GM19025 (cell line): Measurements from ENCODE around the gene GNA15.
"Not testable (repeated sequence)": the region's sequence is repeated elsewhere in the genome, so short reads cannot be mapped to it uniquely, and the experiment has no call there.

Experiments
- ATAC-seq: cut with Tn5 transposase; IDR thresholded peaks from one replicate; pipeline ENCODE4 v1.9.1; 2021; ENCODE audit warnings: mild to moderate bottlenecking, low read depth, moderate library complexity; ENCODE audit not compliant: unreplicated experiment

Gene GNA15

DNA sequence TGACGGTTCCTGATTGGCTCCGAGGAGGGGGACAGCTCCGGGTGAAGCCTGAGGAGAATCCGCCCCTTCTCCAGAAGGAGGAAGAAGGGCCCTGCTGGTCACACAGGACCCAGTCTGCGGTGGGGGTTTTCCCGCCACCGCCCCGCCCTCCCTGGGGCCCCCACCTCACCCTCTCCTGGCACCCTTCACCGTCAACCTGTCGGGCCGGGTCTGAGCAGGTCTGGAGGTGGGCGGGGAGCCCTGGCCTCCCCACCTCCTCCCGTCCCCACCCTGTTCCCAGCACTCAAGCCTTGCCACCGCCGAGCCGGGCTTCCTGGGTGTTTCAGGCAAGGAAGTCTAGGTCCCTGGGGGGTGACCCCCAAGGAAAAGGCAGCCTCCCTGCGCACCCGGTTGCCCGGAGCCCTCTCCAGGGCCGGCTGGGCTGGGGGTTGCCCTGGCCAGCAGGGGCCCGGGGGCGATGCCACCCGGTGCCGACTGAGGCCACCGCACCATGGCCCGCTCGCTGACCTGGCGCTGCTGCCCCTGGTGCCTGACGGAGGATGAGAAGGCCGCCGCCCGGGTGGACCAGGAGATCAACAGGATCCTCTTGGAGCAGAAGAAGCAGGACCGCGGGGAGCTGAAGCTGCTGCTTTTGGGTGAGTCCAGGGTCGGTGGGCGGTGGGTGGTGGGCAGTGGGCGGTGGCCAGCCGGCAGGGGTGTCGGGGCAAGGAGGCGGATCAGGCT, at the start of gene GNA15:
Gene GNA15, plus strand, starts transcription at position 73 of the 723 bp plus-strand sequence. Its CDS starts 418 bp downstream, at position 491.
- ATAC-seq: no peak

GRCh38 chr19:3087769-3088168, 48.1 kb upstream of the GNA15 start:
- ATAC-seq: no peak

DNA sequence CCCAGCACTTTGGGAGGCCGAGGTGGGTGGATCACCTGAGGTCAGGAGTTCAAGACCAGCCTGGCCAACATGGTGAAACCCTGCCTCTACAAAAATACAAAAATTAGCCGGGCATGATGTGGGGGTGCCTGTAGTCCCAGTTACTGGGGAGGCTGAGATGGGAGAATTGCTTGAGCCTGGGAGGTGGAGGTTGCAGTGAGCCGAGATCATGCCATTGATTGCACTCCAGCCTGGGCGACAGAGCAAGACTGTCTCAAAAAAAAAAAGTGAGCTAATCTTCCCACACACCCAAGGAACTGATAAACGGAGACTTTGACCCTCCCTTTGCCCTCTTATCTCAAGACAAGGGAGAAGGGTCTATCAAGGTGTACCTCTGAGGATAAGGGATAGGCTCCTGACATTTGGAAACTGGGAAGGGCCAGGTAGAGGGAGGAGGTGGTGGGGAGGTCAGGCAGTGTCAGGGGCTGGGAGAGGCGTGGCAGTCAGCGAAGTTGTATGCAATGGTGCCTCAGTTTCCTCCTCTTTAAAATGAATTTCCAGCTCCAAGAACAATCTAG, 46.5 kb upstream of the GNA15 start:
- ATAC-seq: not testable (repeated sequence)

DNA sequence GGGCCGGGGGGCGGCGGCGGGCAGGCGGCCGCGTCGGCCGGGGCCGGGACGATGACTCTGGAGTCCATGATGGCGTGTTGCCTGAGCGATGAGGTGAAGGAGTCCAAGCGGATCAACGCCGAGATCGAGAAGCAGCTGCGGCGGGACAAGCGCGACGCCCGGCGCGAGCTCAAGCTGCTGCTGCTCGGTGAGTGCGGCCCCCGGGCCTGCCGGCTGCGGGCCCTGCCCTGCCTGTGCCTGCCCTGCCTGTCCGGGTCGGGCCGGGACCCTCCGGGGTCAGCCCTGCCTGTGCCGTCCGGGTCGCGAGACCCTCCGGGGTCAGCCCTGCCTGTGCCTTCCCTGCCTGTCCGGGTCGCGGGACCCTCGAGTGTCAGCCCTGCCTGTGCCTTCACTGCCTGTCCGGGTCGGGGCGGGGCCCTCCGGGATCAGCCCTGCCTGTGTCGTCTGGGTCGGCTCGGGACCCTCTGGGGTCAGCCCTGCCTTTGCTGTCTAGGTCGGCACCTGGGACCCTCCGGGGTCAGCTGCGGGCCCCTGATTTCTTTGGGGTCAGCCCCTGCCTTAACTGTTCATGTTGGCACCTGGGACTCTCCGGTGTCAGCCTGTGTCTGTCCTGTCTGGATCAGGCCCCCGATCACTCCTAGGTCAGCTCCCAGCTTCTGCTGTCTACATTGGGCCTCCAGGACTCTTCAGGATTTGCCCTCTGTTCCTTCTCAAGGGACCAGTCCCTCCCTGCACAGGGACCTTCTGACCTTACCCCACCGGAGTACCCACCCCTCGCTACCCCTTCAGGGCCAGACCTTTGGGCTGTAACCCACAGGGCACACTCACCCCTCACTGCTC, 41.0 kb upstream of the GNA15 start:
- ATAC-seq: no peak

GRCh38 chr19:3095441-3096191, 40.2 kb upstream of the GNA15 start:
- no peak for ATAC-seq

DNA sequence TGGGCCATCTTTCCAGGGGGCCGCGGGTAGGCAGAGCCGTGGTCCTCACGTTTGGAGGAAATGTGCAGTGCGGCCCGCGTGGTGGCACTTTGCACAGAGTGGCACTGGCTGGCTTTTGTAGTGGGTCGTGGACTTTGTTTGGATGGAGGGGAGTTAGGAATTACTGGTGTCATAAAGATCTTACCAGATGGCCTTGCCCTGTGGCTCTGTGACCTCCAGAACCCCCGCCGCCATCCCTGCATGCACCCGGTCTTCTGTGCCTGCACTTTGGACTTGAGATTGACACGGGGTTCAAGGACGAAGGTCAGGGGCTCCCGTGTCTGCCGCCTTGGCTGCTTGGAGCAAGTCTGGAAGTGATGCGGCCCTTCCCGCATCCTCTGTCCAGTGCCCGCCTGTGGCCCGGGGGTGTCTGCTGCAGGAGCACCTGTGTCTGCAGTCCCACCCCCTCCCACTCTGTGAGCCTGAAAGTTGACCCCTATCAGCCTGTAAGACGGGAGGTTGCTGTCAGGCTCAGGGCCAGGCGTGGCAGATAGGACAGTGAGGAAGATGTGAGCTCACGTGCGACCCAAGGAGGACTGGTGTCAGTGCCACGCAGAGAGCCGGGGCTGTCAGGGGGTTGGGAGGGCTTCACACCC, 39.4 kb upstream of the GNA15 start:
- no peak for ATAC-seq

DNA sequence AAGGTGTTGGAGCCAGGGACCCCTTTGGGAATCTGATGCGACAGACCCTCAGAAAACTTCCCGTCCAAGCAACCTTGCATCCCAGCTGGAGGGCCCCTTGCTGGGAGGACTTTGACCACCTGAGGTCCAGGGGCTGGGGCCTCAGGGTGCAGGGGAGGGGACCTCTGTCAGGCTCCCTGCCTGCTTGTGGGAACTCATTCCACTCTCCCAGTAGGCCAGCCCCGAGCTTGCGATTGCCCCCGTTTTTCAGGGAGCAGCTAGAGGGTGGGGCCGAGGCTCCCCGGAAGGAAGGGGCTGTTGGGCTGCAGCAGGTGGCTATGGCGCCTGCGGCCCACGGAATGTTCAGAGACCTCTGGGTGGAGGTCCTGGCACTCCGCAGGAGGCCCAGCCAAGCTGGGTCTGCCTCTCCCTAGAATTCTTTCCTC, 38.9 kb upstream of the GNA15 start:
- ATAC-seq: no peak

DNA sequence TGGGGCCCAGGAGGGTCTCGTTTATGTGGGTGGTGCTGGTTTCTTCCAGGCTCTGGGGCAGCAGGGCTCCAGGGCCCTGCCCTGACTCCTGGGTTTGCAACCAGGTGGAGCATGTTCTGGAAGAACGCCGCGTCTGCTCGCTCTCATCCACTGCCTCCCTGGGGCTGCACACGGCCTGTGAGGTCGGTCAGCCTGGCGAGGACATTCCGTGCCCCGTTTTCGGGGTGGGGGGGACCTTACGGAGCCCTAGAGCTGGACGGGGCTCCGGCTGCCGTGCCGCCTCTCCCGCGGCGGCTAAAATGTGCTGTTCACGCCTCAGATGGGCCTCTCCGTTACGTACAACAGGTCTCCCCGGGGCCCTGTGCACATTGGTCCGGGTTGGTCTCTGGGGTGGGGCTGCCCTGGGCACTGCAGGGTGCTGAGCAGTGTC, 38.4 kb upstream of the GNA15 start:
- no peak for ATAC-seq

- no peak for ATAC-seq
Measured at GRCh38 chr19:3098141-3098514, 37.7 kb upstream of the GNA15 start.

- ATAC-seq: no peak
Measured at GRCh38 chr19:3098515-3099346, 37.1 kb upstream of the GNA15 start.

GRCh38 chr19:3099347-3100145, 36.3 kb upstream of the GNA15 start:
- no peak for ATAC-seq

DNA sequence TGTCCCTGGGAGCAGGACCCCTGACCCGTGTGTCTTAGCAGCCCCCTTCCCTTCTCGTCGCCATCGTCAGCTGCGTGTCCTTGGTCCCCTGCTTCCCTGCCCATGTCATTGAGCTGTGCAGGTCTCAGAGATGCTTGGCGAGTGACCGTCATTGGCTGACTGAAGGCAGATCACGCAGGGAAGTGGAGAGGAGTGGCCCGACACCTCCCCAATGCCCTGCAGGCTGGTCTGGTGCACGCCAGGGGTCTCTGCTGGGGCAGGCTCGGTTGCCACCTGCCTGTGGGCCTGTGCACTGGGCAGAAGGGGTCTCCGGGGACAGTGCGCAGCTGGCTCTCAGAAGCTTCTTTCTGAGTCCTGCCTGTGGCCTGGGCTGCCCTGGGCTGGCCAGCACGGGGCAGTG, 35.5 kb upstream of the GNA15 start:
- ATAC-seq: no peak

- no peak for ATAC-seq
Measured at GRCh38 chr19:3100747-3101730, 34.8 kb upstream of the GNA15 start.

GRCh38 chr19:3102239-3103140, 33.3 kb upstream of the GNA15 start:
- no peak for ATAC-seq

DNA sequence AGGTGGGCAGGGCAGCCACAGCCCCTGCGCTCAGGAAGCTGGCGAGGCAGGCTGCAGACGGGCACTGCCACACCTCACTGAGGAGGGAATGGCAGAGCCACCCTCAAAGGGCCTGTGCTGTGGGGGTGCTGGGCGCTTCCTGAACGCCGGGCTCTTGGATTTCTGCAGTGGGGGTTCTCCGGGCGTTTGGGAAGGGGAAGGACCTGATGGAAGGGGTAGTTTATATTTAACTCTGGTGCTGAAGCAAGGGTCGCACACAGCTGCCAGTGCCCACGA, 31.2 kb upstream of the GNA15 start:
- no peak for ATAC-seq

DNA sequence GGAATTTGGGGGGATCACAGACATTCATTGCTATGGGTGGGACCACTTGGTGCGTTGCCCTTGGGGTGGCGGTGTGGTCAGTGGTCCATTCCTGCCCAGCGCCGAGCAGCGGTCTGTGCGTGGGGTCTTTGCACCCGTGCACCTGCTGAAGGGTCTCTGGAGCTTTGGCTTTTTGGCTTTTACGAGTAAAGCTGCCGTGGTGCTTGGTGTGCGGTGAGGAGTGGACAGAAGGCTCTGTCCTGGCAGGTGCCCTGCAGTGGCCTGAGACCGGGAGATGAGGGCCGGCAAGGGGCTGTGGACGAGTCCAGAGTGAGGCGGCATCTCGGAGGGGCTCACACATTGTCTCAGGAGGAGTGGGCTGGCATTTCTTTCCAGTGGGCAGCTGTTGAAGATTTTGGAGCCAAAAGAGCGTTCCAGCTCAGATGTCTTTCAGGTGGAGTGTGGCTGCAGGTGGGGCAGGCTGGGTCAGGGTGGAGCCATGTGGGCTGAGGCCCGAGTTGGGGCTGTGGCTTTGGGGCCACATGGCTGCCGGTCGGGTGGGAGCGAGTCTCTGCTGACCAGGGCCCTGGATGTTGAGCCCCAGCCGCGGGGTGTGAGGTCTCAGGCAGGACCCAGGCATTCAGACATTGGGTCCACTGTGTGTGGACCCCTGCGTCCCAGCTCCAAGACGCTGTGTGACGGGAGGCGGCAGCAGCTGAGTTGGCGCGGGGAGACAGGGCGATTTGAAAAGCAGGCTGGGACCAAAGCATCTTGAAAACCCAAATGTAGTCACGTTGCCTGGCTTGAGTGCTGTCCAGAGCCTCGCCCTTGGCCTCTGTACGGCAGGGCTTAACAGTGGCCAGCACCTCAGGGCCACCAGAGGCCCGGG, 30.0 kb upstream of the GNA15 start:
- ATAC-seq: no peak
